ENCODE results near the gene DTNB. TPM values are rescaled to one million over a fixed set of nuclear protein-coding genes. Genes with fewer than 3 reads are reported as not detected.

The DTNB gene
- polyA plus RNA-seq, 1 of the 3 experiments (the other 2 are of a cell fraction): 15.3 TPM

GRCh38 chr2:25437881-25438662 is 235.3 kb downstream of the DTNB start:
- POLR2A ChIA-PET: no interaction called here
- H3K4me1 ChIP-seq (ENCODE audit: control insufficient read depth in 1 of 2, insufficient read depth in 2 of 2, low read depth in 1 of 2, low read length in 1 of 2): peaks cover 0 to 7% of the 10 kb centered on the region in 2 experiments; a peak in 1 of 4 replicates
- no peaks in the 10 kb centered on the region for H4K20me1 ChIP-seq (ENCODE audit: insufficient read depth)
- no peak overlapping the region for H3K4me3 ChIP-seq (ENCODE audit: low read depth in 2 of 2, low read length in 1 of 2)
- H3K79me2 ChIP-seq (ENCODE audit: insufficient read depth): no peaks in the 10 kb centered on the region
- no peak overlapping the region for H2AFZ ChIP-seq (ENCODE audit: low read depth)
- H3K27ac ChIP-seq (ENCODE audit: low read depth in 2 of 2, low read length in 1 of 2): no peak overlapping the region
- no peaks in the 10 kb centered on the region for H3F3A ChIP-seq (replicated peaks; ENCODE audit: insufficient read depth)
- CTCF ChIA-PET: interaction anchor here (1.0 to 2.6 kb wide), 4 partner anchors 47 to 262 kb away, joined by 3 to 8 read pairs (median 4); no protein-coding TSS in a partner anchor
- no peaks in the 10 kb centered on the region for H3K27me3 ChIP-seq (ENCODE audit: insufficient read depth)
- H3K36me3 ChIP-seq (replicated peaks in 1 of 2; ENCODE audit: control insufficient read depth in 1 of 2, insufficient read depth in 2 of 2, low read length in 1 of 2): peaks cover 2 to 4% of the 10 kb centered on the region in 2 experiments
- H3K9me3 ChIP-seq: no peaks in the 10 kb centered on the region
- TF ChIP-seq, protein P1, sequence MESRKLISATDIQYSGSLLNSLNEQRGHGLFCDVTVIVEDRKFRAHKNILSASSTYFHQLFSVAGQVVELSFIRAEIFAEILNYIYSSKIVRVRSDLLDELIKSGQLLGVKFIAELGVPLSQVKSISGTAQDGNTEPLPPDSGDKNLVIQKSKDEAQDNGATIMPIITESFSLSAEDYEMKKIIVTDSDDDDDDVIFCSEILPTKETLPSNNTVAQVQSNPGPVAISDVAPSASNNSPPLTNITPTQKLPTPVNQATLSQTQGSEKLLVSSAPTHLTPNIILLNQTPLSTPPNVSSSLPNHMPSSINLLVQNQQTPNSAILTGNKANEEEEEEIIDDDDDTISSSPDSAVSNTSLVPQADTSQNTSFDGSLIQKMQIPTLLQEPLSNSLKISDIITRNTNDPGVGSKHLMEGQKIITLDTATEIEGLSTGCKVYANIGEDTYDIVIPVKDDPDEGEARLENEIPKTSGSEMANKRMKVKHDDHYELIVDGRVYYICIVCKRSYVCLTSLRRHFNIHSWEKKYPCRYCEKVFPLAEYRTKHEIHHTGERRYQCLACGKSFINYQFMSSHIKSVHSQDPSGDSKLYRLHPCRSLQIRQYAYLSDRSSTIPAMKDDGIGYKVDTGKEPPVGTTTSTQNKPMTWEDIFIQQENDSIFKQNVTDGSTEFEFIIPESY (IDR thresholded peaks at IDR 0.05; ENCODE audit: borderline replicate concordance, low read depth): no peak
- no peak for TF ChIP-seq USF2 (IDR thresholded peaks at IDR 0.05; ENCODE audit: borderline replicate concordance, low read depth, low read length)
- no peak for TF ChIP-seq CHD2 (IDR thresholded peaks at IDR 0.05; ENCODE audit: low read length, partially characterized antibody)
- TF ChIP-seq PBX3 (IDR thresholded peaks at IDR 0.05): no peak
- TF ChIP-seq ELF1 (IDR thresholded peaks at IDR 0.05): no peak
- TF ChIP-seq, protein P2, sequence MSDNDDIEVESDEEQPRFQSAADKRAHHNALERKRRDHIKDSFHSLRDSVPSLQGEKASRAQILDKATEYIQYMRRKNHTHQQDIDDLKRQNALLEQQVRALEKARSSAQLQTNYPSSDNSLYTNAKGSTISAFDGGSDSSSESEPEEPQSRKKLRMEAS (IDR thresholded peaks at IDR 0.05; ENCODE audit: low read depth): no peak
- H3K9me2 ChIP-seq: no peaks in the 10 kb centered on the region
- 92% methylated on average over 4 of the region's 4 CpGs for WGBS (ENCODE audit: low lambda C conversion rate)
- DNase-seq: no peak
- no peak overlapping the region for H3K9ac ChIP-seq
- H3K4me2 ChIP-seq: no peak overlapping the region

DNA sequence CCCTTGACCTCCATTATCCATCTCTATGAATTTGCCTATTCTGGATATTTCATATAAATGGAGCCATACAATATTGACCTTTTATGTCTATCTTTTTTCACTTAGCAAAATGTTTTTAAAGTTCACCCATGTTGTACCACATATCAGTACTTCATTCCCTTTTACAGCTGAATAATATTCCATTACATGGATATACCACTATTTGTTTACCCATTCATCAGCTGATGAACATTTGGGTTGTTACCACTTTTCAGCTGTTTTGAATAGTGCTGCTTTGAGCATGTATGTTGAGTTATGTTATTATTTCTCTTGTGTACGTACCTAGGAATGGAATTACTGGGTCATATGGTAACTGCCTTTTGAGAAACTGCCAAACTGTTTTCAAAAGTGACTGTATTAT is 238.0 kb downstream of the DTNB start:
- Histone ChIP-seq H3K4me1 (ENCODE audit: control insufficient read depth in 1 of 2, insufficient read depth in 2 of 2, low read depth in 1 of 2, low read length in 1 of 2) (peaks cover 0 to 9% of the 10 kb centered on the region in 2 experiments; a peak in 1 of 4 replicates), H3K9me3 (no peaks in the 10 kb centered on the region), H2AFZ (ENCODE audit: low read depth) (no peak overlapping the region), H3K27me3 (ENCODE audit: insufficient read depth) (no peaks in the 10 kb centered on the region), H3K9me2 (no peaks in the 10 kb centered on the region), H4K20me1 (ENCODE audit: insufficient read depth) (no peaks in the 10 kb centered on the region), H3F3A (replicated peaks; ENCODE audit: insufficient read depth) (no peaks in the 10 kb centered on the region), H3K4me3 (ENCODE audit: low read depth in 2 of 2, low read length in 1 of 2) (no peak overlapping the region), H3K36me3 (replicated peaks in 1 of 2; ENCODE audit: control insufficient read depth in 1 of 2, insufficient read depth in 2 of 2, low read length in 1 of 2) (peaks cover 2 to 4% of the 10 kb centered on the region in 2 experiments), H3K79me2 (ENCODE audit: insufficient read depth) (no peaks in the 10 kb centered on the region), H3K4me2 (no peak overlapping the region), H3K27ac (ENCODE audit: low read depth in 2 of 2, low read length in 1 of 2) (no peak overlapping the region), H3K9ac (no peak overlapping the region)
- DNase-seq: no peak
- POLR2A ChIA-PET: no interaction called here
- no peak for TF ChIP-seq GABPA (IDR thresholded peaks at IDR 0.05; ENCODE audit: low read depth)
- no peak for TF ChIP-seq IRF3 (IDR thresholded peaks at IDR 0.05; ENCODE audit: low read depth, low read length)
- no peak for TF ChIP-seq RXRA (IDR thresholded peaks at IDR 0.05; ENCODE audit: borderline replicate concordance, low read depth)
- no peak for TF ChIP-seq FOXM1 (IDR thresholded peaks at IDR 0.05; ENCODE audit: low read depth)
- TF ChIP-seq SIN3A (IDR thresholded peaks at IDR 0.05; ENCODE audit: borderline replicate concordance, low read depth, low read length): no peak
- no peak for TF ChIP-seq POLR2AphosphoS5 (IDR thresholded peaks at IDR 0.05; ENCODE audit: low read depth, low read length)
- no peak for TF ChIP-seq TEAD4 (IDR thresholded peaks at IDR 0.05; ENCODE audit: borderline replicate concordance, insufficient read depth)
- no peak for TF ChIP-seq YY1 (IDR thresholded peaks at IDR 0.05; ENCODE audit: low read depth)
- no peak for TF ChIP-seq CHD2 (IDR thresholded peaks at IDR 0.05; ENCODE audit: low read length, partially characterized antibody)
- TF ChIP-seq RAD21 (IDR thresholded peaks at IDR 0.05; ENCODE audit: low read length): no peak
- TF ChIP-seq MXI1 (IDR thresholded peaks at IDR 0.05; ENCODE audit: low read depth, low read length): no peak
- TF ChIP-seq NRF1 (IDR thresholded peaks at IDR 0.05; ENCODE audit: low read depth, low read length): no peak
- TF ChIP-seq PBX3 (IDR thresholded peaks at IDR 0.05): no peak
- TF ChIP-seq SMC3 (IDR thresholded peaks at IDR 0.05; ENCODE audit: low read depth, low read length): no peak
- TF ChIP-seq NFIC (IDR thresholded peaks at IDR 0.05; ENCODE audit: borderline replicate concordance): no peak
- TF ChIP-seq EZH2phosphoT487 (IDR thresholded peaks at IDR 0.05; ENCODE audit: borderline replicate concordance, low read depth): no peak
- CTCF ChIA-PET: no interaction called here
- WGBS (ENCODE audit: low lambda C conversion rate): 97% methylated on average over 1 of the region's 1 CpG

Data from SK-N-SH (cell line).